HUES48 (cell line): ENCODE measurements around the gene OTUD7B.
A peak's percentile ranks its signal among the peaks of the same experiment; 100 is the strongest.

ENCODE experiments used
- H3K27ac ChIP-seq: one replicate; pipeline ENCODE4 v1.7.0; 2013; ENCODE audit warnings: low read depth, low read length, inconsistent platforms
- H3K27me3 ChIP-seq: 2 replicates; pipeline ENCODE4 v1.6.1; 2013; ENCODE audit warnings: mild to moderate bottlenecking, low read length; ENCODE audit not compliant: control insufficient read depth, insufficient read depth
- H3K36me3 ChIP-seq: 2 replicates; pipeline ENCODE4 v1.6.1; 2013; ENCODE audit warnings: low read length; ENCODE audit not compliant: control insufficient read depth, insufficient read depth
- H3K4me1 ChIP-seq: 2 replicates; pipeline ENCODE4 v1.6.1; 2013; ENCODE audit warnings: mild to moderate bottlenecking, low read length; ENCODE audit not compliant: control insufficient read depth, insufficient read depth
- H3K4me3 ChIP-seq: 2 replicates; pipeline ENCODE4 v1.5.1; 2013; ENCODE audit warnings: mild to moderate bottlenecking, low read depth, low read length
- H3K9ac ChIP-seq: 2 replicates; pipeline ENCODE4 v1.6.1; 2013; ENCODE audit warnings: mild to moderate bottlenecking, low read depth, low read length, moderate library complexity
- H3K9me3 ChIP-seq: 2 replicates; pipeline ENCODE4 v1.6.1; 2013; ENCODE audit warnings: low read length; ENCODE audit not compliant: control insufficient read depth, insufficient read depth

OTUD7B gene

DNA sequence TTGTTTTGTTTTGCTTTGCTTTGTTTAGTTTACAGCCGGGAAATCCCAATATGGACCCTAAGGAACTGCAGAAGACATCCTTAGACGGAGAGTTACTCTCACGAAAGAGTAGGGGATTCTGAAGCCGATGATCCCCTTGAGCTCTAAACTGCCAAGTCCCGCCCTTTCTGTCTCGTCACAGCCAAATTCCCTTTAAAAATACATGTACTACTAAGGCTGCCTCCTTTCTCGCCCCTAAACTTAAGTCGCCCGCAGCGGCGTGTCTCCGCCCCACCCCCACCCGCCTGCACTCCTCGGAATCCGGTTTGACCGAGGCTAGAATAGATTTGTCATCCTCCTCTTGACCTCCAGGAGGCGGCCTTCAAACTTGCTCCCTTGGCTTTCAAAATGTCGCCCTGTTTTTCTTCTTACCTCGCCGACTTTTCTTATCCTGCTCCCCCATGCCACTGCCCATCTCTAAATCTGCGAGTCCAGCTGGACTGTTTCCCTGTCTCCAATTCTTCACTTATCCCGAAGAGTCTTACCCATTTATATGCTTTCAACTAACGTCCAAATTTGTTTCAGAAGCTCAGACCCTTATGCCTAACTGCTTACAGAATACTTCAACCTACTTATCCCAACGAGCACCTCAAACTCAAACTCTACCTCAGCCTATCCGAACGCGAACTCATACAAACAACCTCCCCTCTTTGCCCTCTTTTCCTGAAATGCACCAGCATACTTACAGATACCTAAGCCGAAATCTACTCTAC, 122.1 kb downstream of the OTUD7B start:
- Histone ChIP-seq H3K4me3 (peak overlapping the region; percentile 82), H3K27me3 (no peaks in the 10 kb centered on the region), H3K9ac (peak overlapping the region; percentile 95), H3K4me1 (peaks cover 19% of the 10 kb centered on the region), H3K27ac (peak overlapping the region; percentile 99), H3K9me3 (no peaks in the 10 kb centered on the region), H3K36me3 (no peaks in the 10 kb centered on the region)
